ENCODE data around the gene DLG2.

The DLG2 gene

GRCh38 chr11:84962018-84962417 lies 665.1 kb downstream of the DLG2 start:
- DNase-seq, result no peak

DNA sequence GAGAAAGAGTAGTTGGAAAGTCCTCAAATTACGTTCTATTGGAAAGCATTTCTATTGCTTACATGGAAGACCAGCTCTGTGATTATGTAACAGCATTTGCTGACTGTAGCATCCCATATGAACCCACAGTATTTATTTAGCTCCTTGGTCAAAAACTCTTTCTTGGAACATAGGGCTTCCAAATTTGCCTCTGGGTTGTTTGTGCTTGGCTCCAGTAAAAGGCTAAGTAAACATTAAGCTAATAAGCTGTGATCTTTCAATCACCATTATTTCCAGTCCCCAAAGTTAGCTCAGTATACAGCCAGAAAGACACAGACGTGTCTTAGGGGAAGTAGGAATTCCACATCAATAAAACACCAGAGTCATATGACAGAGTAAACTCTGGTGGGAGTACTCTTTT lies 668.8 kb downstream of the DLG2 start:
- DNase-seq, result no peak

DNA sequence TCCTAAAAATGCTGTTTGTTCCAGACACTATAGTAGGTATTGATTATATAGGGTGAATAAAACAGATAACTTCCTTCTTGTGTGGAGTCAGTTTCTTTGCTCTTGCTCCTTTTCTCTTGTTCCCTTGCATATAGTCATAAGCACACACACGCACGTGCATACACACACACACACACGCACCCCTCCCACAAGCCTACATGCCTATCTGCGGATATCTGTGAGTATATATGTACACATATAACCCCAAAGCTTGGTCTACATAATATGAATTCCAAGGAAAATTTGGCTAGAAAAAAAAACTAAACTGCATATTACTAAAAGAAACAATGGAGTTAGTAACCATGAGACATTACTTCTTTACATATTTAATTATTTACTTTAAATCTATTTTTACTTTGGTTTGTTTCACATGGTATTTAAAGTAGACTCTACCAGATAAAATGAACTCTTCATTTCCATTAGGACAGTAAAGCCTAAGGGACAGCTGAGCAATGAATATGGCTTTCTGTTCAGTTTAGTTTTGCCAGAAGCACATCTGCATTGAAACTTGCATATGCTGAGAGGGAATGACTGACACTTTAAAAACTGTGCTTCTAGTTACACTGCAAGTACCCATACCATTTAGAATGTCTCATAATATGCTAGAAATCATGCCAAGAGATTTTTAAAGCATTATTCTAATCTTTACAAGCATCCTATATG lies 676.4 kb downstream of the DLG2 start:
- DNase-seq, result no peak

- DNase-seq, result no peak
Measured at GRCh38 chr11:84947970-84948580, 679.1 kb downstream of the DLG2 start.

GRCh38 chr11:84947070-84947469 lies 680.1 kb downstream of the DLG2 start:
- DNase-seq, result no peak

DNA sequence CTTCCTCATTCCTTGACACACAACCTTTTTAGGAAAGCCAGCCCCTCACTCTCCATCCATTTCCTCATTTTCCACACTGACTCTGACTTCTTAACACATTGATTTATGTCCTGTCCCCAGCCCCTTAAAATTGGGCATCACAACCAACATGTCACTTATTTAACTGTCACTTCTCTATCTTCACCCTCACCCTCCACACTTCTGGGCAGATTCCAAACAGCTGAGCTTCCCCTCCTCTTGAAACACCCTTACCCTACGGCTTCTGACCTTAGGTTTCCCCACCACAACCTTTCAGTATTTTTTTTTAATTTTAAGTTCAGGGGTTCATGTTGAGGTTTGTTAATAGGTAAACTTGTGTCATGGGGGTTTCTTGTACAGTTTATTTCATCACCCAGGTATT lies 696.3 kb downstream of the DLG2 start:
- no peak for DNase-seq

DNA sequence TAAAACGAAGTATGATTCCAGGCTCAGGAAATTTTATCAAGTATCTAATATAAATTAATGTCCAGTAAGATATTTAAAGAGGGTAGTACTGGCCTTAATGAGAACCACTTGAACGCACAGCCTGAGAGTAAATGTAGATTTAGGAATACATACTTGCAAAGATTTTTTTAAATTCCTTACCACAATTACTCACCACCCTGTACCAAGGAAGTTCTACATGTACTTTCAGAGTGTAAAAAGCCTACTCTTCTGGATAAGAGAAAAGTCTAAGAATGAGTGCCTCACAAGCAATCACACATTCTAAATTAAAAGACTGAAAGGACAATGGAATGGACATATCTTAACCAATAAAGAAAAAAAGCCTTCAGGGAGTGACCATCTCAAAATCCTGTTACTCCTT lies 697.4 kb downstream of the DLG2 start:
- DNase-seq, result no peak

GRCh38 chr11:84924154-84924692 lies 702.9 kb downstream of the DLG2 start:
- DNase-seq, result no peak

GRCh38 chr11:84923489-84923888 lies 703.7 kb downstream of the DLG2 start:
- DNase-seq, result no peak

DNA sequence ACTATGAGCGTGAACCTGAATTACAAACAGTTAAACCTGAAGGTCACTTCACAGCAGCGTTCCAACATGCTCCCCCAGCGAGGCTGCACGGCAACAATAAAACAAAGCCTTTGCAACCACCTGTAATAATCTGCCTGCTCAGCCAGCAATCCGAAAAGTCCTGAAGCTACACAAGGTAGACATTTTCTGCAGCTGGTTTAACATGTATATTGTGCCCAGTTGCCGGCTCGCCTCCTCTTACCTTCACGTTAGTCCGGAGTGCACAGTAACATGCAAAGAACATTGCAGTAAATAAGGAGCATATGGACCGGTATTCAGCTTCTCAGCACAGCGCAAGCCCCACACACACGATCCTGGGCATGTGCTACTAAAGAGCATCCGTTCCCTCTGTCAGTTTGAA lies 704.3 kb downstream of the DLG2 start:
- DNase-seq, result no peak

- no peak for DNase-seq
Measured at GRCh38 chr11:84922212-84922805, 704.8 kb downstream of the DLG2 start.

- no peak for DNase-seq
Measured at GRCh38 chr11:84914511-84914910, 712.6 kb downstream of the DLG2 start.

DNA sequence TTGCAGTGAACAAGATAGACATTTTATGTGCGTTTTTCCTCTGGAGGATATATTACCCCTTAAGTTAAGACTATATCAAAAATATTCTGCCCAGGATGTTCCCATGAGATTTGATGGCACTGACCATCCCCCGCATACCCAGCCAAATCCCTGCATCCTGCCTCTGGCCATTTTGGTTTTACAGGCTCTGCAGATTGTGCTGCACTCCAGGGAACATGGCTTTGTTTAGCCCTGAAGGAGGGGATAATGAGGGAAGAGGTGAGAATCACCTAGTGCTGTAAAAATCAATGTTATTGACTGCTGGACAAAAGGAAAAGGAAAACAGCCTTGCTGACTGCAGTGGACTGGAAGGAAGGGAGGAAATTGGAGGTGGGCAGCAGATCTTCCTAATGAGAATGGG lies 717.4 kb downstream of the DLG2 start:
- DNase-seq, result no peak

- DNase-seq, result no peak
Measured at GRCh38 chr11:84906995-84907394, 720.1 kb downstream of the DLG2 start.

DNA sequence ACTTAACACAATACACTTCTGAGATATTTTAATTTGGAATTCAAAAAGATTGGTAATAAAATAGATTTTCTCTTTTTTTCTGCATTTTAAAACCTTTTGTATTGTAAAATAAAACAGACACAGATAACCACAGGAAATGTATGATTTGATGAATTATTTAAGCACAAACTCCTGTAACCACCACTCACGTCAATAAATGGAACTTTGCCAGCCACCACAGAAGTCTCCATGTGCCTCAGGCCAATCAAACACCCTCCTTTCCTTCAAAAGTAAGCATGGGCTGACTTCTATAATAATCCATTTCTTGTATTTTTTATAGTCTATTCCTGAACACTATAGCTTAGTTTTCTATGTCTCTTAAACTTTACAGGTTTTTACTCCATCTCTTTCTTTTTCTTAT lies 721.7 kb downstream of the DLG2 start:
- no peak for DNase-seq

- DNase-seq, result no peak
Measured at GRCh38 chr11:84902445-84902844, 724.7 kb downstream of the DLG2 start.

- DNase-seq, result no peak
Measured at GRCh38 chr11:84901991-84902390, 725.2 kb downstream of the DLG2 start.

DNA sequence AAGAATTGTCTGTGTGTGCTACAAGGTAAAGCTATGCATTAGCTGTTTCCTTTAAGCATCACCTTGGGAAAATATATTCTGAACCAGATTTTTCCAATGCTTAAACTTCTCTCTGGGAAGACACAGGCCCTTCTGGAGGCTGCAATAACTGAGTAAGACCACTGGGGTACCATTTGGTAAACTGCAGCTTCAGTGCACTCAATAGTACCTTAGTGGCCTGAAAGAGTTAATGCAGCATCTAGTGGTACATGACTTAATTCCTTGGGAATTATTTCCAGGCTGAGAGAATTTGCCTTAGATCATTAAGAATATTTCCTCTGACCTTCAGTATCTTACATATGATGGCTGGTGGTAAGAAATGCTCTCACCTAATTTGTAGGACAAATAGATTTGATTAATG lies 727.4 kb downstream of the DLG2 start:
- no peak for DNase-seq

DNA sequence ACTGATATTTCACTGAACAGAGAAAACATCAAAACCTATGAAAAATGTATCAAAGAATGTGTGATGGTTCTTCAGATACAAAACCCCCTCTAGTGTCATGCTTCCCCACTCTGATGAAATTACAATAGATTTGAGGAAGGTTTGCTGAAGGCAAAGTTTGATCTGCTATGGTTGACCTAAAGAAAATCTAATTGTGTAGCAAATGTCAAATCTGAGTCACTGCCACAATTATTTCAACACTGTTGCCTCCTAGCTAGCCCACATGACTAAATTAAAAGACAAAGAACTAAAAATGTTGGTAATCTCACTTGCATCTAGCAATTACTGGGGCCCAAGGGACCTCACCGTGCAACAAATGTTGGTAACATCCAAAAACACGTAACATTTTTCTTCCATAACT lies 728.0 kb downstream of the DLG2 start:
- DNase-seq, result no peak

DNA sequence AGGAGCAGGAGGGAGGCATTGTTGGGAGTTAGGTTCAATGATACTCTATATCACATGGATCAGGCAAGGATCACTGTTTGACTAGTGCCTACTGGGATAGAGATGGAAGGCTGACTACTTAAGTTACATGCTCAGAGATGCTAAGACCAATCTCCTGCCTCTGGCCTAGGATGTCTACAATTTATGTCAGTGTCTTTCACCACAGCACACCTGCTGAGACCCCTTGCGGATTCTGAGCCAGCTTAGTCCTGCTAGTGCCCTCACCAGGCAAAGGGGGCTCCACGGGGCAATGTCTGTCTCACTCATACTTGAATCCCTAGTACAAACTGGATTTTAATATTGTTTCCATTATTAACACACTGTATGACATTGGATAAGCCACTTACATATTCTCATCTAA lies 732.5 kb downstream of the DLG2 start:
- DNase-seq, result no peak

DNA sequence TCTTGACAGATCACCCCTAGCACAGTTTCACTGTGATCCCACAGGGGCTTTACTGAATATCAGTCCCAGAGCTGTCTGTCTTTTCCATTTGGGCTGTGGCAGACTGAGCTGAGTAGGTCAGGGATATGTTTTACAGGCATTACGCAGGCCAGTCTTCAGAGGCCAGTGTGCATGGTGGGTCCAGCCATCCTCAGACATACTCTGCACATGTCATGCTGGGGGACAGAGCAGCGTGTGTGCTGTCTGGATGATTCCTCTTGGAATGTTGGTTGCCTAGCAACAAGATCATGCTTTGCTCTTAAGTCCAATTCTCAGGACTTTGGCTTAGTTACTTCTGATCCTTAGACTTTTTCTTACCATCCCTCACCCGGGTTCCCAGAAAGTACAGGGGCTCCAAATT lies 736.5 kb downstream of the DLG2 start:
- DNase-seq, result no peak

DNA sequence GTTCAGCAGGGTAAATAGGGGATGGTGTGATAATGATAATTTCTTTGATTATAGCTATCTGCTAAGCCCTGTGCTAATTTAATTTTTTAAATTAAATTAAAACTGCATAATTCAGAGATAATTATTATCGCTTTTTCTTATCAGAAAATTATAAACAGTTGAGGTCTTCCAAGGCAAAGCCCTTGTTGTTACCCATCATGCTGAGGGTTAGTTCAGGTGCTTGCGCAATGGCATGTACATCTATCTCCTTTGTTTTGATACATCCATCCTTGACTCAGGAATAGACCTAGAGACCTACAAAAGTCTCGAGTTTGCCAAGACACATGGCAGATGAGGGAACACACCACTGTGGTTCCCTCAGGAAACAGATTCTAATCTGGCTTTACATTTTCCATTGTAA lies 737.6 kb downstream of the DLG2 start:
- DNase-seq, result no peak

DNA sequence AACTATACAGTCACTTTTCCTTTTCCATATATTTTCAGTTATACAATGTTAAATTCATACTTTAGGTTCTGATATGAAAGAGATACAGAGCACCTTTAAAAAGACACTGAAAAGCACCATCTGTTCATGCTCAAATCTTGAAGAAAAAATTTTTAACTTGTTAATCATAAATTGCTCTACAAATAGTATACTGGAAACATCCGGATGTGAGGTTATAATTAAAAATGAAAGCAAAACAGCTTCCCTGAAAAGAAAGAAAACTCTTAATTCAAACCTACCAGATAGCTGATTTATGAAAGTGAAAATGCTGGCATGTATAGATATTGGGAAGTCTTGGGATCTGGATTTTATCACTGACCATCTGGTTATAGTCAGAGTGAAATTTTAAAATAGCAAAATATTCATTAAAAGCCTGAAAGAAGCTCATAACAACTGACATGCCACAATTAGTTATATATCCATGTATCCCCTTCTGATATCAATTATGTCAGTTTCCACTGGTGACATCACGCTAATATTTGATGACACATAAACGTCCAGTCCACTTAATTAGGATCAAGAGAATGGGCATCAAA lies 740.0 kb downstream of the DLG2 start:
- no peak for DNase-seq

- DNase-seq, result no peak
Measured at GRCh38 chr11:84886344-84886743, 740.8 kb downstream of the DLG2 start.
